ENCODE data around the gene ADAMTSL2. TPM values are rescaled to one million over a fixed set of nuclear protein-coding genes. Genes with fewer than 3 reads are reported as not detected.

Gene ADAMTSL2
- polyA plus RNA-seq, 2 of the 4 experiments (the other 2 are of a cell fraction): not detected

- TF ChIP-seq CHD4 (IDR thresholded peaks at IDR 0.05; ENCODE audit: borderline replicate concordance): no peak
- TF ChIP-seq EHF (CRISPR knock-in tag; IDR thresholded peaks at IDR 0.05): no peak
- no peak for TF ChIP-seq EHMT2 (IDR thresholded peaks at IDR 0.05; ENCODE audit: low read depth)
- TF ChIP-seq MAZ (IDR thresholded peaks at IDR 0.05; ENCODE audit: borderline replicate concordance, low read depth, low read length): no peak
- TF ChIP-seq SREBF2 (IDR thresholded peaks at IDR 0.05): no peak
These were observed 19.6 kb downstream of the ADAMTSL2 start (continued) for GRCh38 chr9:133553973-133554713.

- WGBS (ENCODE audit: missing lambda C conversion rate): 62% methylated on average over 8 of the region's 8 CpGs
These were observed 20.2 kb downstream of the ADAMTSL2 start for GRCh38 chr9:133554729-133555128.

GRCh38 chr9:133556354-133556753, 21.9 kb downstream of the ADAMTSL2 start:
- POLR2A ChIA-PET: no interaction called here
- ATAC-seq (no peak), DNase-seq (ENCODE audit: low read depth in 1 of 2, low spot score in 1 of 2) (no peak), FAIRE-seq (no peak)
- H3K9me3 ChIP-seq: no peaks in the 10 kb centered on the region
- H3K4me1 ChIP-seq: peaks cover 3% of the 10 kb centered on the region; the same call in 1 of the 3 replicates
- CTCF ChIA-PET: interaction anchor here (0.9 to 1.3 kb wide), 2 partner anchors 12 to 22 kb away, joined by 3 read pairs; partner anchors contain the start of gene ADAMTSL2
- H3K4me3 ChIP-seq: no peak overlapping the region
- WGBS (ENCODE audit: missing lambda C conversion rate): 65% methylated on average over 4 of the region's 5 CpGs
- TF ChIP-seq POLR2AphosphoS2 (conservative IDR thresholded peaks at IDR 0.05; ENCODE audit: low read length) (no peak), HEYL (CRISPR knock-in tag; IDR thresholded peaks at IDR 0.05) (no peak), SMC3 (IDR thresholded peaks at IDR 0.05) (no peak), CEBPB (IDR thresholded peaks at IDR 0.05) (no peak), KDM1A (IDR thresholded peaks at IDR 0.05; ENCODE audit: low read depth) (no peak), RFX5 (IDR thresholded peaks at IDR 0.05) (no peak), ZC3H11A (IDR thresholded peaks at IDR 0.05) (no peak), PBX3 (IDR thresholded peaks at IDR 0.05) (no peak), MYC (IDR thresholded peaks at IDR 0.05; ENCODE audit: borderline replicate concordance, low read length) (no peak), CBX8 (IDR thresholded peaks at IDR 0.05) (no peak), CBX2 (IDR thresholded peaks at IDR 0.05; ENCODE audit: borderline replicate concordance, low read depth) (no peak), PHF8 (IDR thresholded peaks at IDR 0.05; ENCODE audit: borderline replicate concordance, low read depth) (no peak), EHMT2 (IDR thresholded peaks at IDR 0.05; ENCODE audit: low read depth) (no peak), HOXB5 (CRISPR knock-in tag; IDR thresholded peaks at IDR 0.05) (no peak), BCL3 (IDR thresholded peaks at IDR 0.05) (no peak), RARB (CRISPR knock-in tag; IDR thresholded peaks at IDR 0.05) (no peak), HOXB13 (CRISPR knock-in tag; IDR thresholded peaks at IDR 0.05; ENCODE audit: low read depth) (no peak)
- H3K27ac ChIP-seq: no peak overlapping the region
- H3K4me2 ChIP-seq: no peak overlapping the region

More at GRCh38 chr9:133554729-133555128, 20.2 kb downstream of the ADAMTSL2 start:
- Histone ChIP-seq H3K27ac (no peak overlapping the region), H3K4me3 (no peak overlapping the region), H3K9me3 (no peaks in the 10 kb centered on the region), H3K4me1 (peaks cover 3% of the 10 kb centered on the region; the same call in 1 of the 3 replicates), H3K4me2 (no peak overlapping the region)
- ATAC-seq (no peak), FAIRE-seq (no peak), DNase-seq (ENCODE audit: low read depth in 1 of 2, low spot score in 1 of 2) (no peak)
- CTCF ChIA-PET: interaction anchor here (1.8 kb wide), 1 partner anchor 25 kb away, joined by 4 read pairs; no protein-coding TSS in a partner anchor
- no peak for TF ChIP-seq CHD4 (IDR thresholded peaks at IDR 0.05; ENCODE audit: borderline replicate concordance)
- no peak for TF ChIP-seq HOXB5 (CRISPR knock-in tag; IDR thresholded peaks at IDR 0.05)
- TF ChIP-seq ZNF302 (CRISPR knock-in tag; IDR thresholded peaks at IDR 0.05): no peak
- no peak for TF ChIP-seq PHF8 (IDR thresholded peaks at IDR 0.05; ENCODE audit: borderline replicate concordance, low read depth)
- TF ChIP-seq NFE2L2 (conservative IDR thresholded peaks at IDR 0.05; ENCODE audit: low read length): no peak
- no peak for TF ChIP-seq SREBF2 (IDR thresholded peaks at IDR 0.05)
- no peak for TF ChIP-seq ELK1 (IDR thresholded peaks at IDR 0.05; ENCODE audit: low read depth, low read length)
- TF ChIP-seq SMC3 (IDR thresholded peaks at IDR 0.05): no peak
- no peak for TF ChIP-seq CBX8 (IDR thresholded peaks at IDR 0.05)
- POLR2A ChIA-PET: no interaction called here
